NCI-H2107 (cell line): ENCODE data around the gene TUBB4B.

ENCODE experiments used
- DNase-seq: peaks from one replicate; lab custom pipeline; 2025; lab: John Stamatoyannopoulos, UW

TUBB4B gene

DNA sequence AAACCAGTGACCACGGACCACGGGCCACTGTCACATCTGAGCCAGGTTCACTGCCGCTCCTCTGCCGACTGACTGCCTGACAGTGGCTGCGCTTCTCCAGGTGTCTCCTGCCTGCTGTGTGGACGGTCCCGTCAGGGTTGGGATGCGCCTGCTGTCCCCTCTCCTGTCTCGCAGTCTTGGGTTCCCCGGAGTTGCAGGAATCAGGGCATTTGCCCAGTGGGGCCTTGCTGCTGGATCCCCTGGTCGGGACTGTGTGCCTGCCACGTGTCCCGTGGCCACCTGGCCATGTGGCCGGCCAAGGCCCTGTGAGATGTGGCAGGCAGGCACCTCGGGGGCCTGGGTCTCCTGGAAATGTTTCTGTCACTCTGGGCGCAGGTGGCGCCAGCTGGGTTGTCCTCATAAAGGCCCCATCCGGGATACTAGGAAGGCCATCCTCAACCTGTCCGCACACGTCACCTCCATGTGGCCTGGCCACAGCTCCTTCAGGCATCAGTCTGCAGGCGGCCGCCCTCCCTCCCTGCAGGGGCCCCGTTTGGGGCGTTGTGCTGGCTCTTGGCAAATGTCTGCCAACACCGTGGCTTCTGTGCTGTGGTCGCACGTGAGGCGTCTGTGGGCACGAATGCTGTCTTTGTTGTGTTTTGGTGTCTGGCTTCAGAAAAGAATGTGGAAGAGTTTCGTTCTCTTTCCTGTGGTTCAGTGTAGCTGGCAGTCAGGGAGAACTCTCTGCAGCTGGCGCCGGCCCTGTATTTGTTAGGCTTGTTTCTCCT lies 30.0 kb downstream of the TUBB4B start:
- DNase-seq = no peak

DNA sequence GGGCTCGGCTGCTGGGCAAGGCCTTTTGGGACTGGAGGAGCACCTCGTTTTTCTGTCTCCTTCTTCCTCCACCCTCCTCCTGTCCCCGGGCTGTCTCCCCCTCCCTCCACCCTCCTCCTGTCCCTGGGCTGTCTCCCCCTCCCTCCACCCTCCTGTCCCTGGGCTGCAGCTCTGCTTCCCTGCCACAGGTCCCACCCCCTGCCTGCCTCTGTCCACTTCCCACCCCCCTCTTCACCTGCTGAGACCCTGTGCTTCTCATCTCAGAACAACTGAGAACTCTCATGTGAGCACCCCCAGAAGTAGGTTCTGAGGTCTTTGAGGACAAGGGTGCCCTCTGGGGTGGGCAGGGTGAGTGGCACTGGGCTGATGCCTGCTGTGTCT lies 30.6 kb downstream of the TUBB4B start:
- DNase-seq = no peak

DNA sequence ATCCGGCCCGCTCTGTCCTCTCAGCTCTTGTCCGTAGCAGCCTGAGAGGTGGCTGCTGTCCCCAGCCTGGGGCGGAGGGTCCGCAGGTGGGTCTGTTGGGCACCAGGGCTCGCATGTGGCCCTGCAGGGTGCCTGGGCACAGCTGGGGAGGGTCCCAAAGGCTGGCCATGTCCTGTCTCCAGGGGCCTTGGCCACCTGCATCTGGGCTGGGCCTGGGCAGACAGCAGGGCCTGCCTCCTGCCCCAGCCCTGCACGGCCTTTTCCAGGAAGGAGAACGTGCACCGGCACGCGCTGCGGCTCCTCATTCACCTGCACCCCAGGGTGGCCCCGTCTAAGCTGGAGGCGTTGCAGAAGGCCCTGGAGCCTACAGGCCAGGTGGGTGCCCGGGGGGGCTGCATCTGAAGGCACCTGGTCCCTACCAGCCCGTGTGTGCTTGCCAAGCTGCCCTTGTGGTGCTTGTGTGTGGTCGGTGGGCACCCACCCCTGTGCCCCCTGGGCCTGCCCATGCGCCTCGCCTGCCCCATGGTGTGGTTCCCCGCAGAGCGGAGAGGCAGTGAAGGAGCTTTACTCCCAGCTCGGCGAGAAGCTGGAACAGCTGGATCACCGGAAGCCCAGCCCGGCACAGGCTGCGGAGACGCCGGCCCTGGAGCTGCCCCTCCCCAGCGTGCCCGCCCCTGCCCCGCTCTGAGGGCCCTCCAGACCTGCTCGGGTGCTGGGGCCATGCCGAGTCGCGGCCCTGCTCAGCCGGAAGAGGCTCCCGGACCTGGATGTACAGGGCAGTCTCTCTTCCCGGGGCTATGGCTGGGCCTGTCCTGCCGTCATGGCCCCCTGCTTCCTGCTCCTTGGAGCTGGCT lies 31.4 kb downstream of the TUBB4B start:
- no peak for DNase-seq

- DNase-seq = no peak
Observed at GRCh38 chr9:137273095-137273490, 32.0 kb downstream of the TUBB4B start.

- no peak for DNase-seq
Observed at GRCh38 chr9:137273611-137274320, 32.7 kb downstream of the TUBB4B start.

- DNase-seq = no peak
Observed at GRCh38 chr9:137275203-137275587, 34.1 kb downstream of the TUBB4B start.

DNA sequence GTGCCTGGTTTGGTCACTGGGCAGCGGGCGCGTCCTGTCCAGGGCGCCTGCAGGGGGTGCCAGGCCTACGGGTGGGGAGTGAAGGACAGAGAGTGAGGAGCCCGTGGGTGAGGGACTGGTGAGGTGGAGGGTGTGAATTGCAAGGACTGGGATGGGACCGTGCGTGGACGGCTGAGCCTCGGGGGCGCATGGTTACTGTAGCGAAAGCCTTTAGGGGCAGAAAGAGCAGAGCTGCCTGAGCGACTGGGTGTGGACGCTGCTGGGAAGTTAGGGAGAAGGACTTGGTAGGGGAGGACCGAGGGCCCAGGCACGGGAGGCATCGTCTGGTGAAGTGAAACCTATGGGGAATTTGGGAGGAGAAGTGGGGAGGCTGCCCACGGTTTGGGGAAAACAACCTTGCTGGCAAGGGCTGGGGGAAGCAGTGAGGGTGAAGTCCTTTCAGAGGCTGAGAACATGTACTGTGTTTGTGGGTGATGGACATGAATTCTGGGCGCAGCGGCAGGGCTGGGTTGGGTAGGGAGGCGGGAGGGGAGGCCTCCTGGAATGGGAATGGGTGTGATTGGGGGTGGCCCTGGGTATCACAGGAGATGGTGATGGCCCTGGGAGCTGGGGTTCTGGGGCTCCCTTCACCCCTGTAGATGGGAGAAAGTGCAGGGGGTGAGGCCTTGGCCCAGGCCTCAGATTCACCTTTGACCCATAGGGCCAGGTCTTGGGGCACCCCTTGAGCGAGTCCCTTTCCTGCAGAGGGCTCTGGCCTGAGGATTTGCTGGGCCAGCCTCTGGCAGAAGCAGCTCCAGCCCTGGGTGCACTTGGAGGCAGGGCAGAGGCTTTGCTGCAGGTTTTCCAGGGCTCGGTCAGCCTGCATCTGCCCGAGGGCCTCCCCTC lies 34.7 kb downstream of the TUBB4B start:
- no peak for DNase-seq

DNA sequence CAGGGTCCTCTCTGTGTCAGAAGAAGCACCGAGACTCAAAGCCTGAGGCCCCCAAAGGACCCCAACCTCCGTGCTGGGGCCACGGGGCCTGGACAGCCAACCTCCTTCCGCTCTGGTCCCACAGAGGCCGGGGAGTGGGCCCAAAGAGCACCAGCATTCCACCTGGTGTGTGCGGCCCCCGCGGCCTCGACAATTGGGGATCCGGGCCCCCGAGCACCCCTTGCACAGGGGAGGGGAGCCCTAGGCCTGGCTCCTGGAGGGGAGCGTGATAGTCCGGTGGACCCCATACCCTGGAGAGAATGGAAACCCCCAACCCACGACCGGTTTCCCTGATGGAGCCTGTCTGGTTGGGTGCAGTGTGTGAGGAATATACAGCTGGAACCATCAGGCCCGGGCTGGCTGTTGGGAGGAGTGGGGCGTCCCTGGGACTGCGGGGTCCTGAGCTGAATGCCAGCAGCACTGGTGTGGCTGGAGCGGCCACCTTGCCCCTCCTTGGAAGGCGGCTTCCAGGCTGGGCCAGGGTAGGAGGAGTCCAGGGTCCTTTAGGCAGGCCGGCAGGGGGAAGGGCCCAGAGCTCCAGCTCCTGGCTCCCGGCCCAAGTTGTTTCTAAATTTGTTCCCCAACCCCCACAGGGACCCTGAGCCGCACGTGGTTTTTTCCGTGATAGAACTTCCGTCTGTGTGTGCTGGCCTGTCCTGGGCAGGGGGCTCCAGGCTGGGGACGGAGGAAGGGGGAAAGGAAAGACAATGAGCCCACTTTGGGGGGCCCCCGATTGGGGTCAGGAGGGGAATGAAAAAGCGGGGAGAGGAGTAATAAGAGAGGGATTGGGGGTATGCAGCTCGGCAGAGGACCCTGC lies 35.6 kb downstream of the TUBB4B start:
- no peak for DNase-seq

GRCh38 chr9:137277329-137278041 lies 36.4 kb downstream of the TUBB4B start, which contains the start of gene TOR4A:
TOR4A (plus strand) TSS chr9:137277726; CDS start chr9:137278690, 964 bp downstream.
- DNase-seq = no peak

DNA sequence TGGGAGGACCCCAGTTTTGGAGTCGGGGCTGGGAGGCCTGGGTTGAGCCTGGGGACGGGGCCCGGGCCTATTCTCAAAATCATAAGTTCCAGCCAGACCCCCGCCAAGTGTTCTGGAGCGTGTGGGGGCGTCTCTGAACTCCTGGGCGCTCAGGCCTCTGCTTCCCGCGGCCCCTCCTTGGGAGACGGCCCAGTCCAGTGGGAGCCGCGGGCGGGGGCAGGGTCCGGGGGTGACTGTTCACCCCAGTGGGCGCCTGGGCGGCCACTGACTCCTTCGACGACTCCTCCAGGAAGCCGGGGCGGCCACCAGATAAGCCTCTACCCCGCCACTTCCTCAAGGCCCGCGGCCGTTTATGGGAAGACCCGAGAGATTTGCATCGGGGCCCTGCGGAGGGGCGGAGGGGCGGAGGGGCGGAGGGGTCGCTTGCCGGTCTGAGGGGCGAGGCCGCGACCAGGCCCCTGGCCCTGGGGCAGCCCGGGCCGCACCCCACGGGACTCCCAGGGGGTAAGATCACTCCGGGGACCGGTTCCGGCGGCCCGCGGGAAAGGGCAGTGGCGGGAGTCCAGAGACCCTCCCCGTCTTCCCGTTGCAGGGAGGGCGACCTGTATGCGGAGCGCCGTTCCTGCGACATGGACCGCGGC lies 37.1 kb downstream of the TUBB4B start:
- DNase-seq = no peak

- DNase-seq = no peak
Observed at GRCh38 chr9:137278721-137279711, 37.9 kb downstream of the TUBB4B start.

DNA sequence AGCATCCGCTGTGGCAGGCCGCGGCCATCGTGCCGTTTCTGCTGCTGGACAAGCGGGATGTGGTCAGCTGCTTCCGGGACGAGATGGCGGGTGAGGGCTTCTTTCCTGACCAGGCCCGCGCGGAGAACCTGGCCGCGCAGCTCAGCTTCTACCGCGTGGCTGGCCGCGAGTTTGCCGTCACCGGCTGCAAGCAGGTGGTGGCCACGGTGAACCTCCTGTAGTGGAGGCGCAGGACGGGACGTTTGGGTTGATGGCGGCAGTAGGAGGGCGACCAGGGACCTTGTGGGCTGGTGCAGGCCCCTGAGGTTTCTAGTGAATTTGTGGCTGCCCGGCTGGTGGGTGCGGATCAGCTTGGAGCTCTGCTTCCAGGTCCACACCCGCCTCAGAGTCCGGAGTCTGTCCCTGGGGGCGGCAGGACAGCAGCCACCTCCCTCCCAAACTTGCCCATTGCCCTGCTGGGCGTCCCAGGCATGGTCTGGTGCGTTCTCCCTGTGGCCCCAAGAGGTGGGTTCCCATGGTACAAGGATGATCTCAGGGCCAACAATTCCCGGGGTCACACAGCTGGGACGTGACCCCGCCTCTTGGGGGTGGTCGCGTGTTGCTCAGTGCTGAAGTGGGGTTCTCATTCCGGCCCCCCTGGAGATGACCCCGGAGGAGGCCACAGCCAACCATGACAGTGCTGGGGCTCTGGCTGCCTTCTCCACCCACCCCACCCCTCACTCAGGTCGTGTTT lies 38.8 kb downstream of the TUBB4B start:
- DNase-seq = no peak

DNA sequence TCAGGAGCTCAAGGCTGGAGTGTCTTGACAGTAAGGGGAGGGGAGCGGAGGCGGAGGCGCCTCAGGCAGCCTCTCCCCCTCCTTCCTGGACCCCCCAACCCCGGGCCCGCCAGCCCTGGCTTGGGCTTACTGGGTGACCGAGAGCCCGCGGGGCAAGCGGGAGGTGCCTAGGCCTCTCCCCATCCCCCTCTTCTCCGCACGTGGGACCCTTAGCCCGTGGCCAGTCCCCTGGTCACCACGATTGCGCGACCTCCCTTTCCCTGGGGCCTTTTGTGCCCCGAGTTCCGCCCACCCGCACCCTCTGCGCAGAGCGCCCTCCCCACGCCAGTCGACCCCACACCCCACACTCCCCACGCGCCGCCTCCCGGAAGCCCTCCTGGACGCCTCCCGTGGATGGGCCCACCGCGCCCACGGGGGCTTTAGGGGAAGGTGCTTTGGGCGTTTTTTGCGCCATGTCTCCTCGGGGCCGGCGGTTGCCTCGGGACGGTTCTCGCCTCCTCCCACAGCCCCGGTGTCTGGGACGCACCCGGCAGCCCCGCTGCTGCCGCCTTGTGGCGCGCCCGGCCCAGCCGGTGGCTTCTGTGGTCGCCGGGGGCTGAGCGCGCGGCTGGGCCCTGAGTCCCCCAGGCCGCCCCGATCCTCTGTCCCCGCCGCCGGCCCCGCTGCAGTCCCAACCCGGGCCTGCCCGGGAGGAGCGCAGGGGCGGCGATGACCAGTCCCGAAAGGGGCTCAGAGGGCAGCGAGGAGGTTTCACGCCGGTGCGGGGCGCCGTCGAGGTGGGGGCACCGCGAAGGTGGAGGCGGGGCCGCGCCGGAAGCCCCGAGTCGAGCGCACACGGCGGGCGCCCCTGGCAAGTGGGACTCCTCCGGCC lies 39.6 kb downstream of the TUBB4B start:
- no peak for DNase-seq

DNA sequence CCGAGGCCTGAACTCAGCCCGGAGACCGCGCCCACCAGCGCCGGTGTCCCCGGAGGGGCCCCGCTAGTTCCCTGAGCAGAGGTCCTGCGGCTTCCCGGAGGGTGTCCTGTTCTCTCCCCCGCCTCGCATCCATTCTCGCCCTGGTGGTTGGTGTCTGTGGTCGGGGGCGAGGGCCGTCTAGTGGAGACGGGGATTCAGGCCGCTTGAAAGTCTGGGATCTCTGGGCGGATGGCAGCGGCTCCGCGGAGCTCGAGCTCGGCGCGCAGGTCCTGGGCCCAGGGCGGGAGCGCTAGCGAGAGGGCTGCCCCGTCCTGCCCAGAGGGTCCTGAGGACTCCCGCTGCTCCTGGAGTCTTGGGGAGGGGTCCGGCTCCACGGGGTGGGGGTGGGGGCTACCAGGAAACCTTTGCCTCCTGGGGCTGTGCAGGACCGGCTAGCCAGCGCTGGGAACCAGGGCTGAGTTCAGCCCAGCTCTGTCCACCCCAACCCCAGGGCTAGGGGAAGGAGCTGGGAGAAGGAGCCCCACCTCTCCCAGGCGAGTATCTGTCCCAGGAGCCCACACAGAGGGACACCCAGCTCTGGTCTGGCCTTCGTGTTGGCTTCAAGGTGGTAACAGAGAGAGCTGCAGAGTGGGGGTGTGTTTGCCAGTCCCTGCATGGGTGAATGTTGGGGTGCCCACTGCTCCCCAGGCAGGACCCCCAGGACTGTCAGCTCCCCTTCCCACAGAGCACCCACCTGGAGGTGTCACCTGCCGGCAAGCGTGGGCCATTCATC lies 40.4 kb downstream of the TUBB4B start:
- DNase-seq = no peak

DNA sequence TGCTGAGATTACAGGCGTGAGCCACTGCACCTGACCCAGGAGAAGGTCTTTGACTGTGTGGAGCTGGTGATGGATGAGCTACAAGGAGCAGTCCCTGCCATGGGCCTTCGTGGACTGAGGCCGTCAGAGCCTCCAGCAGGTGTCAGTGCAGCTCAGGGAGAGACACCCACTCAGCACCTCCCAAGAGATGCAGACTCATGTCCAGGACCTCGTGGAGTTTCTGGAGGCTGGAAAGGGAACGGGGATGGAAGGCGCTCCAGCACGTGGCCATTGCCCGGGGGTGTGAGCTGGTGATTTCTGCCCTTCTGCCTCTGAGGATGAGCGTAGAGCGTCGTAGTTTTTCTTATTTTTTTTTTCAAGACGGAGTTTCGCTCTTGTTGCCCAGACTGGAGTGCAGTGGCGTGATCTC lies 45.9 kb downstream of the TUBB4B start:
- DNase-seq = no peak

GRCh38 chr9:137293094-137293481 lies 52.0 kb downstream of the TUBB4B start:
- DNase-seq = no peak
